GM12878 (cell line): ENCODE results near the gene TMEM63C. TPM values are rescaled to one million over a fixed set of nuclear protein-coding genes. Genes with fewer than 3 reads are reported as not detected.

Source experiments
- ATAC-seq: fragments of 200-7000 bp; cut with Tn5 transposase; 3 replicates; pipeline ENCODE4 v1.9.1; 2020; ENCODE audit warnings: mild to moderate bottlenecking, moderate library complexity
- BruUV-seq: library from RNA; stranded (reverse); fragments of 400-500 nt; replicated peaks from 2 replicates; lab custom pipeline; 2021; lab: Mats Ljungman, UMichigan
- CTCF ChIA-PET: fragments of 300-600 bp; sonication (Branson Sonifier 250); formaldehyde crosslinking; extraction: SDS; loops from one replicate; lab custom pipeline; 2021; ENCODE audit warnings: inconsistent platforms; lab: Yijun Ruan, JAX
- POLR2A ChIA-PET: fragments of 350-600 bp; formaldehyde crosslinking; extraction: SDS; loops from one replicate; lab custom pipeline; 2021; ENCODE audit warnings: inconsistent platforms; lab: Charles Lee
- RAD21 ChIA-PET: fragments of 300-600 bp; sonication (Branson Sonifier 250); formaldehyde crosslinking; loops from one replicate; lab custom pipeline; 2023; ENCODE audit warnings: antibody characterized with exemption; ENCODE audit not compliant: unreplicated experiment; lab: Charles Lee
- SMC1A ChIA-PET: fragments of 300-600 bp; sonication (Branson Sonifier 250); formaldehyde crosslinking; loops from one replicate; lab custom pipeline; 2023; ENCODE audit not compliant: unreplicated experiment, uncharacterized antibody; lab: Charles Lee
- DNase-seq: peaks from one replicate; pipeline ENCODE4 v3.0.0-alpha.2; 2011; ENCODE audit warnings: low read depth, low spot score
- FAIRE-seq: peaks from 3 replicates; lab custom pipeline; 2011; peaks lifted over from hg19 to GRCh38; lab: Jason Lieb, UNC
- H2AFZ ChIP-seq: 2 replicates; pipeline ENCODE4 v1.6.0; 2011; ENCODE audit warnings: low read depth, low read length, control low read depth; ENCODE audit not compliant: control insufficient read depth
- H3K27ac ChIP-seq: 2 replicates; pipeline ENCODE4 v1.5.1; 2011; ENCODE audit warnings: control low read depth; ENCODE audit not compliant: control insufficient read depth, insufficient read depth
- H3K27me3 ChIP-seq, 2 experiments: replicated peaks in 1 of 2; 2 replicates each; pipeline versions ENCODE4 v1.6.0 to v1.6.1; 2011; ENCODE audit warnings: low read length in 1 of 2; ENCODE audit not compliant: control insufficient read depth in 2 of 2, insufficient read depth in 2 of 2
- H3K36me3 ChIP-seq, 2 experiments: 2 replicates each; pipeline ENCODE4 v1.5.1; 2011; ENCODE audit warnings: low read length in 1 of 2; ENCODE audit not compliant: control insufficient read depth in 2 of 2, insufficient read depth in 2 of 2
- H3K4me1 ChIP-seq: 2 replicates; pipeline ENCODE4 v1.6.1; 2011; ENCODE audit warnings: mild to moderate bottlenecking, low read length, moderate library complexity, mixed read lengths; ENCODE audit not compliant: control insufficient read depth, insufficient read depth
- H3K4me2 ChIP-seq: 2 replicates; pipeline ENCODE4 v1.6.0; 2011; ENCODE audit warnings: control low read depth; ENCODE audit not compliant: control insufficient read depth, insufficient read depth
- H3K4me3 ChIP-seq: fragments of 200-600 bp; sonication (generic); 2 replicates; pipeline ENCODE4 v1.5.1; 2016
- H3K79me2 ChIP-seq: 2 replicates; pipeline ENCODE4 v1.6.0; 2011; ENCODE audit warnings: low read length; ENCODE audit not compliant: control insufficient read depth, insufficient read depth
- H3K9ac ChIP-seq: 2 replicates; pipeline ENCODE4 v1.8.0; 2011; ENCODE audit warnings: low read length, control low read depth, mixed read lengths; ENCODE audit not compliant: control insufficient read depth, insufficient read depth
- H3K9me3 ChIP-seq: replicated peaks from 3 replicates; pipeline ENCODE4 v1.5.1; 2011; ENCODE audit warnings: mild to moderate bottlenecking, low read length; ENCODE audit not compliant: control insufficient read depth, insufficient read depth
- H4K20me1 ChIP-seq: 2 replicates; pipeline ENCODE4 v1.6.0; 2011; ENCODE audit not compliant: control insufficient read depth, insufficient read depth
- E2F8 ChIP-seq: fragments of 450-650 bp; IDR thresholded peaks from 2 replicates; pipeline ENCODE4 v1.6.1; 2018; ENCODE audit warnings: mild to moderate bottlenecking, low read depth, moderate library complexity; ENCODE audit not compliant: partially characterized antibody
- NFYB ChIP-seq: IDR thresholded peaks from 2 replicates; pipeline ENCODE4 v1.6.1; 2011; ENCODE audit warnings: low read depth, mild to moderate bottlenecking, low read length, improper control_type of control experiment, moderate library complexity; ENCODE audit not compliant: insufficient read depth
- PBX3 ChIP-seq: IDR thresholded peaks from 2 replicates; pipeline ENCODE4 v1.6.1; 2011; ENCODE audit warnings: mild to moderate bottlenecking, low read depth, low read length, moderate library complexity; ENCODE audit not compliant: insufficient replicate concordance
- TARDBP ChIP-seq: IDR thresholded peaks from 2 replicates; pipeline ENCODE4 v1.6.1; 2016; ENCODE audit warnings: borderline replicate concordance
- USF1 ChIP-seq: IDR thresholded peaks from 2 replicates; pipeline ENCODE4 v1.6.1; 2011; ENCODE audit warnings: borderline replicate concordance, low read depth, mild to moderate bottlenecking, moderate library complexity, mixed read lengths, low read length; ENCODE audit not compliant: insufficient read depth; ENCODE audit errors: extremely low read length
- ZNF384 ChIP-seq: IDR thresholded peaks from 2 replicates; pipeline ENCODE4 v1.6.1; 2012; ENCODE audit warnings: low read depth, mild to moderate bottlenecking, low read length, improper control_type of control experiment, borderline replicate concordance
- WGBS: methylation state at CpG from one replicate; pipeline ENCODE4 v1.1.6; 2016; ENCODE audit warnings: low lambda C conversion rate; ENCODE audit not compliant: insufficient replicate concordance, insufficient coverage; ENCODE audit errors: missing lambda C conversion rate; 5-methylcytosine and 5-hydroxymethylcytosine counted together
- in situ Hi-C: fragments of 300-500 bp; cut with MboI; formaldehyde crosslinking; loops from 9 replicates; pipeline ENCODE4 v1.14.3; 2018; ENCODE audit warnings: mixed read lengths
- intact Hi-C: fragments of 100-400 bp; cut with micrococcal nuclease; formaldehyde crosslinking; loops from one replicate; pipeline ENCODE4 v1.14.2; 2022; ENCODE audit not compliant: unreplicated experiment
- polyA plus RNA-seq, 11 experiments: library from polyadenylated mRNA; depleted of rRNA in 4 of 11; unstranded in 6 of 11; stranded (reverse) in 5 of 11; fragments of >200 nt; fragmentation: Nextera tagmentation in 4 of 11; fragmentation: Illumina TruSeq in 1 of 11; extraction: Ambion mirVana in 4 of 11; extraction: Trizol in 1 of 11; gene quantifications; 1 replicate in 1 of 11; 2 replicates in 10 of 11; pipeline versions ENCODE4 v1.2.1 to v1.2.3, GENCODE V29; 2011 to 2016; ENCODE audit warnings: inconsistent platforms in 2 of 11, missing spikeins in 2 of 11, low read depth in 1 of 11
- total RNA-seq, 4 experiments: library from RNA; depleted of rRNA in 3 of 4; stranded (reverse); fragments of >200 nt in 3 of 4; fragmentation: Illumina TruSeq in 1 of 4; extraction: Trizol in 1 of 4; gene quantifications; 2 replicates each; pipeline versions ENCODE4 v1.2.1 to v1.2.3, GENCODE V29; 2013 to 2021

The TMEM63C gene
- total and polyA plus RNA-seq, 10 of the 15 experiments (the other 5 are each of a cell fraction or from before 2014, with no cell fraction given), result 0.06 to 1.3 (median 0.39) TPM; not detected in 4

- TF ChIP-seq E2F8 (no peak), TARDBP (no peak), ZNF384 (no peak), PBX3 (no peak)
Observed at GRCh38 chr14:77145975-77146740, 35.4 kb upstream of the TMEM63C start (continued).

- no TSS peak for BruUV-seq
- H4K20me1 ChIP-seq, result no peaks in the 10 kb centered on the region
- H2AFZ ChIP-seq, result no peak overlapping the region
- ChIA-PET CTCF (interaction anchor here (0.7 to 7.7 kb wide), 19 partner anchors 7 to 276 kb away, joined by 3 to 159 read pairs (median 4); partner anchors contain the start of genes CIPC and ZDHHC22), SMC1A (interaction anchor here (1.1 to 5.3 kb wide), 12 partner anchors 9 to 276 kb away, joined by 3 to 26 read pairs (median 3); no protein-coding TSS in a partner anchor), RAD21 (interaction anchor here (0.6 to 1.7 kb wide), 6 partner anchors 24 to 167 kb away, joined by 3 to 8 read pairs (median 4); no protein-coding TSS in a partner anchor), POLR2A (interaction anchor here (0.6 to 1.4 kb wide), 2 partner anchors 13 to 599 kb away, joined by 3 to 5 read pairs; no protein-coding TSS in a partner anchor)
- H3K4me1 ChIP-seq, result no peaks in the 10 kb centered on the region
- 37% methylated on average over 8 of the region's 8 CpGs for WGBS
- H3K9ac ChIP-seq, result no peak overlapping the region
- TF ChIP-seq TARDBP, result no peak
- peak; percentile 65 for TF ChIP-seq NFYB
- TF ChIP-seq USF1, result peak; percentile 37
- H3K79me2 ChIP-seq, result no peaks in the 10 kb centered on the region
- FAIRE-seq, result no peak
- H3K27ac ChIP-seq, result no peak overlapping the region
- H3K27me3 ChIP-seq, result peaks cover 0 to 4% of the 10 kb centered on the region in 2 experiments; a peak in 2 of 4 replicates
- H3K36me3 ChIP-seq, result no peaks in the 10 kb centered on the region
- DNase-seq, result no peak
- ATAC-seq, result peak; percentile 50; the same call in 2 of the 3 replicates
- H3K4me2 ChIP-seq, result no peak overlapping the region
- no peaks in the 10 kb centered on the region for H3K9me3 ChIP-seq
- in situ Hi-C loops, result no loop called here
- intact Hi-C loops, result no loop called here
- no peak overlapping the region for H3K4me3 ChIP-seq
Observed at GRCh38 chr14:77148510-77149231, 32.9 kb upstream of the TMEM63C start.
